Measurements from ENCODE around the gene MTA2. TPM values are rescaled to one million over a fixed set of nuclear protein-coding genes. Genes with fewer than 3 reads are reported as not detected.

The MTA2 gene
- polyA plus RNA-seq, 1 donor from 2014 or later = 130 TPM

DNA sequence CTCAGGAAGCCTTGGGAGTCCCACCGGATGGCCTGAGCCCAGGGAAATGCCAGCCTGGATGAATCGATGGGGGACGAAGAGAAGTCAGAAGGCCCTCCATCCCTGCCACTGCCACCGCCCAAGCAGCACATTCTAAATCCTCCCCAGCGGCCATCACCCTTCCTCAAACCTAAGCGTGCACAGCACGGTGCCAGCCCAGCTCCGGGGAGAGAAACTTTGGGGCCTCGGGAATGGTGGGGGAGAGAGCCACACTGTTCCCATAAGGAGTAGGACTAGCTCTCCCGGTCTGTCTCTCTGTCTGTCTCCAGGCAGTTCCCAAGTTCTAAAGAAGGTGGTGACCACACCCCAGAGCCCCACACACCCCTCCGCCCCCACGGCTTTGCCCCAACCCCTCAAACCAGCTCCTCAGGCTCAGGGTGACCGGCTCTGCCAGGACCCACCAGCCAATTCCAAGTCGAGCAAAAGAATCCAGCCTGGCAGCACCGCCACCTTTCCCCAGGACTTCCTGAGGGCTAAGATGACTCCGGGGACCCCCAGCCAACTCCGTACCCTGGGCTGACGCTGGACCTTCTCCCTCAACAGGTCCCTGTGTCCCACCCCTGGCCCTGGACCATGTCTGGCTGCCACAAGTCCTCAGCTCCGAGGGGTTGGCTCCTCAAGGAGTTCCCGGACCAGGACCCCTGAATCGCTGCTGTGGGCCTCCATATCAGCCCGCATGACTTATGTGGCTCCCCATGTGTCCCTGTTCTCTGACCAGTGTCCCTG, 57.8 kb downstream of the MTA2 start:
- H2AFZ ChIP-seq (ENCODE audit: low read depth, low read length) = no peak overlapping the region
- H3K9me3 ChIP-seq (ENCODE audit: low read length) = no peaks in the 10 kb centered on the region
- H3K36me3 ChIP-seq (ENCODE audit: insufficient read depth, low read length) = no peaks in the 10 kb centered on the region
- TF ChIP-seq EP300 (conservative IDR thresholded peaks at IDR 0.05; ENCODE audit: poor library complexity, severe bottlenecking) = no peak
- TF ChIP-seq CTCF (IDR thresholded peaks at IDR 0.05; ENCODE audit: poor library complexity, severe bottlenecking) = no peak
- no peak for TF ChIP-seq MXI1 (conservative IDR thresholded peaks at IDR 0.05; ENCODE audit: poor library complexity, severe bottlenecking)
- no peak for TF ChIP-seq TAF1 (IDR thresholded peaks at IDR 0.05; ENCODE audit: low read depth)
- TF ChIP-seq EZH2 (IDR thresholded peaks at IDR 0.05; ENCODE audit: borderline replicate concordance, insufficient read depth, low read length, poor library complexity, severe bottlenecking) = no peak
- no peak for TF ChIP-seq POLR2AphosphoS5 (IDR thresholded peaks at IDR 0.05)
- TF ChIP-seq RAD21 (conservative IDR thresholded peaks at IDR 0.05) = no peak
- no peak for TF ChIP-seq SMC3 (conservative IDR thresholded peaks at IDR 0.05; ENCODE audit: poor library complexity)
- no peak overlapping the region for H3K9ac ChIP-seq (ENCODE audit: low read length)
- H3K4me3 ChIP-seq (ENCODE audit: low read length) = no peak overlapping the region
- peaks cover 60% of the 10 kb centered on the region for H3K27me3 ChIP-seq (ENCODE audit: insufficient read depth, low read depth, low read length)
- no peaks in the 10 kb centered on the region for H3K9me2 ChIP-seq (ENCODE audit: insufficient read depth, low read length)
- no peaks in the 10 kb centered on the region for H3K79me2 ChIP-seq (replicated peaks; ENCODE audit: insufficient read depth, low read length)
- no peaks in the 10 kb centered on the region for H3F3A ChIP-seq (ENCODE audit: insufficient read depth, low read length, poor library complexity, severe bottlenecking)
- no peak overlapping the region for H3K27ac ChIP-seq (ENCODE audit: low read length)
- no peak overlapping the region for H3K4me2 ChIP-seq (ENCODE audit: low read length)
- no peaks in the 10 kb centered on the region for H4K20me1 ChIP-seq (ENCODE audit: insufficient read depth)

Small RNA genes within 50 kb of the gene (small RNA-seq; reads per million reads assigned to genes)
- gene AP001458.1 (0 reads per million in 3 experiments), gene EEF1G (0 reads per million in 3 experiments), gene MIR6747 (0 to 13.3 (median 7.6) reads per million in 3 experiments)

Other genes starting within 250 kb of the MTA2 start
- gene SCGB1A1, start 182.8 kb downstream of the MTA2 start, polyA plus RNA-seq = not detected in 2 replicates
- gene AHNAK, start 55.1 kb downstream of the MTA2 start, polyA plus RNA-seq = 0.11 and 0.12 TPM in 2 replicates
- 1,473 and 1,555 TPM in 2 replicates for gene EEF1G, start 28.0 kb downstream of the MTA2 start, polyA plus RNA-seq
- 12.0 and 17.8 TPM in 2 replicates for gene TUT1, start 10.3 kb downstream of the MTA2 start, polyA plus RNA-seq
- 0.38 and 2.5 TPM in 2 replicates for gene EML3, start 10.9 kb upstream of the MTA2 start, polyA plus RNA-seq
- gene ROM1, start 11.4 kb upstream of the MTA2 start, polyA plus RNA-seq = 0.31 TPM in 1 of 2 replicates, not detected in the other
- gene B3GAT3, start 20.1 kb upstream of the MTA2 start, polyA plus RNA-seq = 102 and 127 TPM in 2 replicates
- 60.6 and 62.7 TPM in 2 replicates for gene GANAB, start 44.7 kb upstream of the MTA2 start, polyA plus RNA-seq
- gene INTS5, start 51.4 kb upstream of the MTA2 start, polyA plus RNA-seq = 6.5 and 7.5 TPM in 2 replicates
- gene C11orf98, start 63.3 kb upstream of the MTA2 start, polyA plus RNA-seq = 92.0 and 103 TPM in 2 replicates
- gene CSKMT, start 63.4 kb upstream of the MTA2 start, polyA plus RNA-seq = 6.3 and 16.0 TPM in 2 replicates
- gene UQCC3, start 69.8 kb upstream of the MTA2 start, polyA plus RNA-seq = 6.8 and 8.4 TPM in 2 replicates
- gene LBHD1, start 70.4 kb upstream of the MTA2 start, polyA plus RNA-seq = 10.5 and 10.6 TPM in 2 replicates
- gene UBXN1, start 77.2 kb upstream of the MTA2 start, polyA plus RNA-seq = 209 and 248 TPM in 2 replicates
- gene LRRN4CL, start 87.7 kb upstream of the MTA2 start, polyA plus RNA-seq = 0.44 and 0.82 TPM in 2 replicates
- 304 and 305 TPM in 2 replicates for gene BSCL2, start 105.6 kb upstream of the MTA2 start, polyA plus RNA-seq
- 120 and 121 TPM in 2 replicates for gene GNG3, start 105.8 kb upstream of the MTA2 start, polyA plus RNA-seq
- gene HNRNPUL2, start 125.6 kb upstream of the MTA2 start, polyA plus RNA-seq = 27.5 and 29.3 TPM in 2 replicates
- gene TTC9C, start 126.6 kb upstream of the MTA2 start, polyA plus RNA-seq = 48.6 and 55.2 TPM in 2 replicates
- gene ZBTB3, start 152.3 kb upstream of the MTA2 start, polyA plus RNA-seq = 8.5 and 20.9 TPM in 2 replicates
- gene POLR2G, start 159.7 kb upstream of the MTA2 start, polyA plus RNA-seq = 207 and 232 TPM in 2 replicates
- gene TAF6L, start 169.5 kb upstream of the MTA2 start, polyA plus RNA-seq = 55.2 and 61.7 TPM in 2 replicates
- gene TMEM179B, start 185.5 kb upstream of the MTA2 start, polyA plus RNA-seq = 24.5 and 28.1 TPM in 2 replicates
- gene TMEM223, start 190.1 kb upstream of the MTA2 start, polyA plus RNA-seq = 16.5 and 27.4 TPM in 2 replicates
- gene NXF1, start 203.6 kb upstream of the MTA2 start, polyA plus RNA-seq = 26.0 and 32.1 TPM in 2 replicates
- 28.5 and 30.5 TPM in 2 replicates for gene STX5, start 230.2 kb upstream of the MTA2 start, polyA plus RNA-seq
- gene TEX54, start 231.0 kb upstream of the MTA2 start, polyA plus RNA-seq = not detected in 2 replicates
- gene WDR74, start 237.7 kb upstream of the MTA2 start, polyA plus RNA-seq = 50.4 and 71.7 TPM in 2 replicates